HepG2 (cell line): ENCODE measurements around the gene MPPE1. TPM values are rescaled to one million over a fixed set of nuclear protein-coding genes. Genes with fewer than 3 reads are reported as not detected.

ENCODE experiments used
- ATAC-seq: fragments of 200-7000 bp; cut with Tn5 transposase; 3 replicates; pipeline ENCODE4 v1.9.1; 2020; ENCODE audit warnings: mild to moderate bottlenecking, moderate library complexity
- BruUV-seq: library from RNA; stranded (reverse); fragments of 400-500 nt; replicated peaks from 2 replicates; lab custom pipeline; 2021; lab: Mats Ljungman, UMichigan
- CTCF ChIA-PET: fragments of 300-600 bp; formaldehyde crosslinking; extraction: SDS; loops from one replicate; lab custom pipeline; 2021; ENCODE audit warnings: low total read pairs, inconsistent platforms, low intra/inter-chr PET ratio; lab: Yijun Ruan, JAX
- POLR2A ChIA-PET: fragments of 350-600 bp; sonication (Branson Sonifier 250); formaldehyde crosslinking; loops from one replicate; lab custom pipeline; 2020; ENCODE audit warnings: antibody characterized with exemption, inconsistent platforms; lab: Yijun Ruan, JAX
- DNase-seq: peaks from one replicate; pipeline ENCODE4 v3.0.0-alpha.2; 2015; ENCODE audit warnings: low spot score
- FAIRE-seq: peaks from 3 replicates; lab custom pipeline; 2011; peaks lifted over from hg19 to GRCh38; lab: Jason Lieb, UNC
- H2AFZ ChIP-seq: one replicate; pipeline ENCODE4 v1.6.1; 2011; ENCODE audit warnings: low read length, inconsistent platforms
- H3K27ac ChIP-seq: fragments of 300-600 bp; 3 replicates; pipeline ENCODE4 v1.8.0; 2011; ENCODE audit warnings: mixed run types, mild to moderate bottlenecking, mixed read lengths, low read length, inconsistent platforms; ENCODE audit not compliant: insufficient read depth; ENCODE audit errors: extremely low read length
- H3K27me3 ChIP-seq, 2 experiments: fragments of 200-600 bp in 1 of 2; 2 replicates in 1 of 2; 3 replicates in 1 of 2; pipeline versions ENCODE4 v1.6.0 to v1.8.0; 2011; ENCODE audit warnings: low read length in 2 of 2, mild to moderate bottlenecking in 2 of 2, moderate library complexity in 2 of 2, inconsistent platforms in 1 of 2; ENCODE audit not compliant: insufficient read depth in 2 of 2, control insufficient read depth in 1 of 2
- H3K36me3 ChIP-seq, 2 experiments: fragments of 200-600 bp in 1 of 2; replicated peaks in 1 of 2; 2 replicates in 1 of 2; 3 replicates in 1 of 2; pipeline versions ENCODE4 v1.5.1 to v1.8.0; 2011; ENCODE audit warnings: low read length in 2 of 2, inconsistent platforms in 1 of 2; ENCODE audit not compliant: insufficient read depth in 2 of 2, control insufficient read depth in 1 of 2
- H3K4me1 ChIP-seq: 2 replicates; pipeline ENCODE4 v1.5.1; 2012; ENCODE audit warnings: low read length, inconsistent platforms; ENCODE audit not compliant: insufficient read depth
- H3K4me2 ChIP-seq: 2 replicates; pipeline ENCODE4 v1.6.0; 2011; ENCODE audit warnings: low read depth, low read length, inconsistent platforms
- H3K4me3 ChIP-seq, 3 experiments: fragments of 200-600 bp in 1 of 3; sonication (generic), shearing (Covaris generic) in 1 of 3; replicated peaks in 1 of 3; 2 replicates each; pipeline ENCODE4 v1.5.1; 2011 to 2016; ENCODE audit warnings: low read length in 3 of 3, inconsistent platforms in 2 of 3, low read depth in 2 of 3, mild to moderate bottlenecking in 2 of 3, control low read depth in 1 of 3, mixed read lengths in 1 of 3; ENCODE audit not compliant: insufficient read depth in 1 of 3
- H3K79me2 ChIP-seq: one replicate; pipeline ENCODE4 v1.6.1; 2011; ENCODE audit warnings: low read length, inconsistent platforms; ENCODE audit not compliant: insufficient read depth
- H3K9ac ChIP-seq: 2 replicates; pipeline ENCODE4 v1.6.0; 2011; ENCODE audit warnings: mild to moderate bottlenecking, low read depth, low read length, inconsistent platforms; ENCODE audit not compliant: insufficient read depth
- H3K9me3 ChIP-seq: 2 replicates; pipeline ENCODE4 v1.5.1; 2012; ENCODE audit warnings: mild to moderate bottlenecking, low read length
- H4K20me1 ChIP-seq: 2 replicates; pipeline ENCODE4 v1.6.0; 2011; ENCODE audit warnings: inconsistent platforms, mild to moderate bottlenecking, low read length, moderate library complexity; ENCODE audit not compliant: insufficient read depth
- ARNT2 ChIP-seq: sonication (generic); formaldehyde crosslinking; IDR thresholded peaks from 2 replicates; pipeline ENCODE4 v1.8.0; 2022; ENCODE audit warnings: mild to moderate bottlenecking, low read depth, missing genetic modification reagents, moderate library complexity
- BRCA1 ChIP-seq: sonication (generic); formaldehyde crosslinking; IDR thresholded peaks from 2 replicates; pipeline ENCODE4 v1.4.0; 2020; ENCODE audit warnings: missing genetic modification reagents
- CEBPG ChIP-seq: IDR thresholded peaks from 2 replicates; pipeline ENCODE4 v1.6.1; 2016
- ERF ChIP-seq: IDR thresholded peaks from 2 replicates; pipeline ENCODE4 v1.6.1; 2018; ENCODE audit warnings: missing biosample characterization, missing genetic modification reagents
- FOXO1 ChIP-seq: sonication (generic); formaldehyde crosslinking; IDR thresholded peaks from 2 replicates; pipeline ENCODE4 v1.4.0; 2020; ENCODE audit warnings: missing genetic modification reagents
- GLI4 ChIP-seq: sonication (generic); formaldehyde crosslinking; IDR thresholded peaks from 2 replicates; pipeline ENCODE4 v1.5.1; 2020; ENCODE audit warnings: missing genetic modification reagents, mild to moderate bottlenecking, moderate library complexity, borderline replicate concordance
- JDP2 ChIP-seq: sonication (generic); formaldehyde crosslinking; IDR thresholded peaks from 2 replicates; pipeline ENCODE4 v1.8.1; 2022; ENCODE audit warnings: missing genetic modification reagents, borderline replicate concordance
- KDM1A ChIP-seq: IDR thresholded peaks from 2 replicates; pipeline ENCODE4 v1.6.1; 2016; ENCODE audit warnings: missing compliant biosample characterization
- NFIB ChIP-seq: sonication (generic); formaldehyde crosslinking; IDR thresholded peaks from 2 replicates; pipeline ENCODE4 v1.9.0; 2021; ENCODE audit warnings: missing genetic modification reagents, mild to moderate bottlenecking, borderline replicate concordance
- POLR2AphosphoS2 ChIP-seq: IDR thresholded peaks from 2 replicates; pipeline ENCODE4 v1.6.1; 2011; ENCODE audit warnings: low read depth, low read length, improper control_type of control experiment
- TGIF2 ChIP-seq: IDR thresholded peaks from 2 replicates; pipeline ENCODE4 v1.6.1; 2016; ENCODE audit warnings: control low read depth, missing compliant biosample characterization
- XBP1 ChIP-seq: sonication (generic); formaldehyde crosslinking; IDR thresholded peaks from 2 replicates; pipeline ENCODE4 v1.5.0; 2020; ENCODE audit warnings: missing genetic modification reagents
- ZC3H13 ChIP-seq: sonication (generic); formaldehyde crosslinking; IDR thresholded peaks from 2 replicates; pipeline ENCODE4 v1.8.1; 2023; ENCODE audit warnings: mild to moderate bottlenecking, missing genetic modification reagents, moderate library complexity
- ZNF550 ChIP-seq: sonication (generic); formaldehyde crosslinking; IDR thresholded peaks from 2 replicates; pipeline ENCODE4 v1.4.0; 2020; ENCODE audit warnings: mild to moderate bottlenecking, missing genetic modification reagents, borderline replicate concordance
- WGBS: methylation state at CpG from one replicate; pipeline ENCODE4 v1.1.6; 2017; ENCODE audit warnings: low lambda C conversion rate; 5-methylcytosine and 5-hydroxymethylcytosine counted together
- in situ Hi-C: cut with HindIII; loops from 2 replicates; pipeline ENCODE4 v1.10.0; 2017; ENCODE audit warnings: low pct_unique_long_range_greater_than_20kb; ENCODE audit not compliant: extremely low pct_ligation_motif_present
- intact Hi-C: fragments of 100-400 bp; cut with micrococcal nuclease; formaldehyde crosslinking; loops from one replicate; pipeline ENCODE4 v1.10.0; 2022; ENCODE audit not compliant: unreplicated experiment
- polyA plus RNA-seq, 8 experiments: library from polyadenylated mRNA; depleted of rRNA in 3 of 8; stranded (reverse) in 7 of 8; unstranded in 1 of 8; fragments of >200 nt; fragmentation: Illumina TruSeq in 4 of 8; extraction: Trizol in 4 of 8; gene quantifications; 2 replicates each; pipeline versions ENCODE4 v1.2.1 to v1.2.3, GENCODE V29; 2011 to 2016; ENCODE audit warnings: low read depth in 4 of 8, missing spikeins in 1 of 8, mixed read lengths in 1 of 8; ENCODE audit not compliant: insufficient read depth in 1 of 8
- total RNA-seq, 5 experiments: library from RNA; depleted of rRNA; stranded (reverse); fragments of >200 nt; fragmentation: Illumina TruSeq; extraction: Trizol; gene quantifications; 2 replicates each; pipeline ENCODE4 v1.2.3, GENCODE V29; 2016; ENCODE audit warnings: low read depth in 1 of 5
- TF ChIP-seq, protein P1 (sequence below): sonication (generic); formaldehyde crosslinking; IDR thresholded peaks from 2 replicates; pipeline ENCODE4 v1.8.0; 2022; ENCODE audit warnings: mild to moderate bottlenecking, missing genetic modification reagents, borderline replicate concordance
- TF ChIP-seq, protein P2 (sequence below): sonication (generic); formaldehyde crosslinking; IDR thresholded peaks from 2 replicates; pipeline ENCODE4 v1.5.1; 2020; ENCODE audit warnings: mild to moderate bottlenecking, moderate library complexity, missing genetic modification reagents
- TF ChIP-seq, protein P3 (sequence below): sonication (generic); formaldehyde crosslinking; IDR thresholded peaks from 2 replicates; pipeline ENCODE4 v1.9.0; 2021; ENCODE audit warnings: missing genetic modification reagents, mild to moderate bottlenecking, borderline replicate concordance

Gene MPPE1
- total and polyA plus RNA-seq, 2 of the 13 experiments (the other 11 are each of a cell fraction or from before 2014, with no cell fraction given): 9.6 to 11.9 TPM

DNA sequence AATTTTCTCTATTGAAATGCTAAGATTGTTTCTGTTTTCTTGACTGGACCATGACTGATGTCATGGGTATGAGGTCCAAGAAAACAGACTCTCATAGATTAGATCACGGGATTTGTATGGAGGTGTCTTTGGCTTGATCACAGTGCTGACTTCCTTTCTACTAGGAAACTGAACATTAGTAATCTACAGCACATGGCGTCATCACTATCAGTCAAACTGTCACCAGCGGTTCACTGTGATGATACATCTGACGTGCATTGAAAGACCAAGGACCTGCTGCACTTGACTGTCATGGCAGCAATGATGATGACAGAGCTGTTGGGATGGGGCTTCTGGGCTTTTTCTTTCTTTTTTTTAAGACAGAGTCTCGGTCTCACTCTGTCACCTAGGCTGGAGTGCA is 45.0 kb upstream of the MPPE1 start:
- FAIRE-seq (no peak), DNase-seq (no peak), ATAC-seq (no peak)
- Histone ChIP-seq H3K9me3 (no peaks in the 10 kb centered on the region), H2AFZ (no peak overlapping the region), H3K36me3 (no peaks in the 10 kb centered on the region), H3K4me2 (no peak overlapping the region), H3K27ac (no peak overlapping the region), H3K79me2 (no peaks in the 10 kb centered on the region), H3K4me1 (peaks cover 54% of the 10 kb centered on the region), H4K20me1 (no peaks in the 10 kb centered on the region), H3K4me3 (no peak overlapping the region), H3K9ac (no peak overlapping the region), H3K27me3 (no peaks in the 10 kb centered on the region)
- 95% methylated on average over 5 of the region's 5 CpGs for WGBS
- ChIA-PET POLR2A (interaction anchor here (0.7 to 4.6 kb wide), 3 partner anchors 25 to 42 kb away, joined by 4 to 35 read pairs (median 23); partner anchors contain the start of gene IMPA2), CTCF (no interaction called here)
- no TSS peak for BruUV-seq
- in situ Hi-C loops (no loop called here), intact Hi-C loops (no loop called here)
- TF ChIP-seq, protein P1, sequence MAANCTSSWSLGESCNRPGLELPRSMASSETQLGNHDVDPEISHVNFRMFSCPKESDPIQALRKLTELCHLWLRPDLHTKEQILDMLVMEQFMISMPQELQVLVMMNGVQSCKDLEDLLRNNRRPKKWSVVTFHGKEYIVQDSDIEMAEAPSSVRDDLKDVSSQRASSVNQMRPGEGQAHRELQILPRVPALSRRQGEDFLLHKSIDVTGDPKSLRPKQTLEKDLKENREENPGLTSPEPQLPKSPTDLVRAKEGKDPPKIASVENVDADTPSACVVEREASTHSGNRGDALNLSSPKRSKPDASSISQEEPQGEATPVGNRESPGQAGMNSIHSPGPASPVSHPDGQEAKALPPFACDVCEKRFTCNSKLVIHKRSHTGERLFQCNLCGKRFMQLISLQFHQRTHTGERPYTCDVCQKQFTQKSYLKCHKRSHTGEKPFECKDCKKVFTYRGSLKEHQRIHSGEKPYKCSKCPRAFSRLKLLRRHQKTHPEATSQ (CRISPR knock-in tag): no peak
- TF ChIP-seq, protein P2, sequence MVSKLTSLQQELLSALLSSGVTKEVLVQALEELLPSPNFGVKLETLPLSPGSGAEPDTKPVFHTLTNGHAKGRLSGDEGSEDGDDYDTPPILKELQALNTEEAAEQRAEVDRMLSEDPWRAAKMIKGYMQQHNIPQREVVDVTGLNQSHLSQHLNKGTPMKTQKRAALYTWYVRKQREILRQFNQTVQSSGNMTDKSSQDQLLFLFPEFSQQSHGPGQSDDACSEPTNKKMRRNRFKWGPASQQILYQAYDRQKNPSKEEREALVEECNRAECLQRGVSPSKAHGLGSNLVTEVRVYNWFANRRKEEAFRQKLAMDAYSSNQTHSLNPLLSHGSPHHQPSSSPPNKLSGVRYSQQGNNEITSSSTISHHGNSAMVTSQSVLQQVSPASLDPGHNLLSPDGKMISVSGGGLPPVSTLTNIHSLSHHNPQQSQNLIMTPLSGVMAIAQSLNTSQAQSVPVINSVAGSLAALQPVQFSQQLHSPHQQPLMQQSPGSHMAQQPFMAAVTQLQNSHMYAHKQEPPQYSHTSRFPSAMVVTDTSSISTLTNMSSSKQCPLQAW: no peak
- TF ChIP-seq CEBPG (no peak), BRCA1 (CRISPR knock-in tag) (no peak), JDP2 (no peak), ERF (CRISPR knock-in tag) (no peak), FOXO1 (CRISPR knock-in tag) (no peak), TGIF2 (CRISPR knock-in tag) (no peak), ZNF550 (CRISPR knock-in tag) (no peak), ZC3H13 (no peak), NFIB (no peak), XBP1 (CRISPR knock-in tag) (no peak), GLI4 (CRISPR knock-in tag) (no peak), ARNT2 (CRISPR knock-in tag) (no peak), POLR2AphosphoS2 (no peak), KDM1A (CRISPR knock-in tag) (no peak)
- TF ChIP-seq, protein P3, sequence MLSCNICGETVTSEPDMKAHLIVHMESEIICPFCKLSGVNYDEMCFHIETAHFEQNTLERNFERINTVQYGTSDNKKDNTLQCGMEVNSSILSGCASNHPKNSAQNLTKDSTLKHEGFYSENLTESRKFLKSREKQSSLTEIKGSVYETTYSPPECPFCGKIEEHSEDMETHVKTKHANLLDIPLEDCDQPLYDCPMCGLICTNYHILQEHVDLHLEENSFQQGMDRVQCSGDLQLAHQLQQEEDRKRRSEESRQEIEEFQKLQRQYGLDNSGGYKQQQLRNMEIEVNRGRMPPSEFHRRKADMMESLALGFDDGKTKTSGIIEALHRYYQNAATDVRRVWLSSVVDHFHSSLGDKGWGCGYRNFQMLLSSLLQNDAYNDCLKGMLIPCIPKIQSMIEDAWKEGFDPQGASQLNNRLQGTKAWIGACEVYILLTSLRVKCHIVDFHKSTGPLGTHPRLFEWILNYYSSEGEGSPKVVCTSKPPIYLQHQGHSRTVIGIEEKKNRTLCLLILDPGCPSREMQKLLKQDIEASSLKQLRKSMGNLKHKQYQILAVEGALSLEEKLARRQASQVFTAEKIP (CRISPR knock-in tag): no peak
